Mononuclear cell (primary cell): ENCODE results near the gene NOTCH1. TPM values are rescaled to one million over a fixed set of nuclear protein-coding genes. Genes with fewer than 3 reads are reported as not detected.

Source experiments
- H3K27me3 ChIP-seq: 2 replicates; pipeline ENCODE4 v1.6.0; 2011; ENCODE audit warnings: low read length, control low read depth; ENCODE audit not compliant: insufficient read depth
- H3K4me1 ChIP-seq: 2 replicates; pipeline ENCODE4 v1.5.1; 2011; ENCODE audit warnings: mild to moderate bottlenecking, low read length, control low read depth; ENCODE audit not compliant: insufficient read depth
- H3K4me3 ChIP-seq: 2 replicates; pipeline ENCODE4 v1.5.1; 2011; ENCODE audit warnings: mild to moderate bottlenecking, low read length, moderate library complexity
- H3K9me3 ChIP-seq: 2 replicates; pipeline ENCODE4 v1.5.1; 2011; ENCODE audit warnings: low read depth, mild to moderate bottlenecking, control low read depth, low read length
- total RNA-seq: library from RNA; depleted of rRNA; stranded (reverse); fragments of >200 nt; gene quantifications from one replicate; pipeline ENCODE4 v1.2.3, GENCODE V29; 2012

Gene NOTCH1
- total RNA-seq, 1 donor: 28.1 TPM

- no peaks in the 10 kb centered on the region for H3K27me3 ChIP-seq
- peaks cover 90% of the 10 kb centered on the region for H3K4me1 ChIP-seq
- no peak overlapping the region for H3K4me3 ChIP-seq
- no peaks in the 10 kb centered on the region for H3K9me3 ChIP-seq
These were observed 9.1 kb downstream of the NOTCH1 start for GRCh38 chr9:136536721-136537241.

- no peak overlapping the region for H3K4me3 ChIP-seq
- H3K4me1 ChIP-seq: peaks cover 90% of the 10 kb centered on the region
- H3K27me3 ChIP-seq: no peaks in the 10 kb centered on the region
These were observed 9.7 kb downstream of the NOTCH1 start for GRCh38 chr9:136536051-136536720.

GRCh38 chr9:136535070-136535469 lies 10.8 kb downstream of the NOTCH1 start:
- Histone ChIP-seq H3K27me3 (no peaks in the 10 kb centered on the region), H3K9me3 (no peaks in the 10 kb centered on the region), H3K4me3 (no peak overlapping the region), H3K4me1 (peaks cover 90% of the 10 kb centered on the region)

More at GRCh38 chr9:136536051-136536720, 9.7 kb downstream of the NOTCH1 start:
- H3K9me3 ChIP-seq: no peaks in the 10 kb centered on the region

- Histone ChIP-seq H3K4me3 (no peak overlapping the region), H3K4me1 (peaks cover 90% of the 10 kb centered on the region), H3K9me3 (no peaks in the 10 kb centered on the region), H3K27me3 (no peaks in the 10 kb centered on the region)
These were observed 11.5 kb downstream of the NOTCH1 start for GRCh38 chr9:136534366-136534765.

GRCh38 chr9:136533775-136534157 lies 12.1 kb downstream of the NOTCH1 start:
- no peaks in the 10 kb centered on the region for H3K9me3 ChIP-seq
- peaks cover 90% of the 10 kb centered on the region for H3K4me1 ChIP-seq
- no peaks in the 10 kb centered on the region for H3K27me3 ChIP-seq
- H3K4me3 ChIP-seq: no peak overlapping the region

GRCh38 chr9:136532799-136533774 lies 12.8 kb downstream of the NOTCH1 start:
- Histone ChIP-seq H3K27me3 (no peaks in the 10 kb centered on the region), H3K4me1 (peaks cover 88% of the 10 kb centered on the region), H3K9me3 (no peaks in the 10 kb centered on the region), H3K4me3 (no peak overlapping the region)

- Histone ChIP-seq H3K4me1 (peaks cover 78% of the 10 kb centered on the region), H3K4me3 (no peak overlapping the region), H3K9me3 (no peaks in the 10 kb centered on the region), H3K27me3 (no peaks in the 10 kb centered on the region)
These were observed 13.7 kb downstream of the NOTCH1 start for GRCh38 chr9:136531904-136532798.

GRCh38 chr9:136531186-136531903 lies 14.5 kb downstream of the NOTCH1 start:
- Histone ChIP-seq H3K27me3 (no peaks in the 10 kb centered on the region), H3K9me3 (no peaks in the 10 kb centered on the region), H3K4me3 (no peak overlapping the region), H3K4me1 (peaks cover 70% of the 10 kb centered on the region)

GRCh38 chr9:136530461-136531089 lies 15.3 kb downstream of the NOTCH1 start:
- Histone ChIP-seq H3K4me3 (no peak overlapping the region), H3K27me3 (no peaks in the 10 kb centered on the region), H3K9me3 (no peaks in the 10 kb centered on the region), H3K4me1 (peaks cover 66% of the 10 kb centered on the region)

GRCh38 chr9:136529516-136530460 lies 16.1 kb downstream of the NOTCH1 start:
- no peaks in the 10 kb centered on the region for H3K9me3 ChIP-seq
- no peak overlapping the region for H3K4me3 ChIP-seq
- peaks cover 62% of the 10 kb centered on the region for H3K4me1 ChIP-seq
- no peaks in the 10 kb centered on the region for H3K27me3 ChIP-seq

- Histone ChIP-seq H3K27me3 (no peaks in the 10 kb centered on the region), H3K4me3 (no peak overlapping the region), H3K4me1 (peaks cover 54% of the 10 kb centered on the region), H3K9me3 (no peaks in the 10 kb centered on the region)
These were observed 17.0 kb downstream of the NOTCH1 start for GRCh38 chr9:136528716-136529341.
